Central memory CD8-positive, alpha-beta T cell (primary cell): ENCODE data around the gene HOXD9.

Experiments used
- ATAC-seq: fragments of 150-1000 bp; cut with Tn5 transposase; replicated peaks from 2 replicates; pipeline ENCODE4 v1.10.0; 2022; ENCODE audit warnings: mild to moderate bottlenecking, moderate FRiP score, moderate number of reproducible peaks; ENCODE audit not compliant: poor library complexity, severe bottlenecking; ENCODE audit errors: extremely low read depth
- DNase-seq, 2 donors: peaks; one replicate each; pipeline ENCODE4 v3.0.0; 2021; ENCODE audit warnings: low spot score in 2 of 2
- H3K27ac Mint-ChIP-seq: one replicate; pipeline ENCODE4 v1.8.0; 2022; ENCODE audit warnings: low read depth, mild to moderate bottlenecking, moderate library complexity, mixed read lengths
- H3K27me3 Mint-ChIP-seq: one replicate; pipeline ENCODE4 v1.8.0; 2022; ENCODE audit warnings: mixed read lengths
- H3K36me3 Mint-ChIP-seq: one replicate; pipeline ENCODE4 v1.8.0; 2022; ENCODE audit warnings: mild to moderate bottlenecking, moderate library complexity, mixed read lengths; ENCODE audit not compliant: insufficient read depth
- H3K4me1 Mint-ChIP-seq: one replicate; pipeline ENCODE4 v1.8.0; 2022; ENCODE audit warnings: mixed read lengths
- H3K4me3 Mint-ChIP-seq: one replicate; pipeline ENCODE4 v1.8.0; 2022; ENCODE audit warnings: mild to moderate bottlenecking, moderate library complexity, mixed read lengths
- H3K9me3 Mint-ChIP-seq: one replicate; pipeline ENCODE4 v1.8.0; 2022; ENCODE audit warnings: mixed read lengths

HOXD9 gene

GRCh38 chr2:176098366-176099158, 24.0 kb upstream of the HOXD9 start:
- Mint-ChIP-seq H3K4me3 (peak overlapping the region; percentile 75), H3K36me3 (peaks cover 17% of the 10 kb centered on the region), H3K27ac (no peak overlapping the region), H3K27me3 (peaks cover 100% of the 10 kb centered on the region), H3K4me1 (peaks cover 21% of the 10 kb centered on the region), H3K9me3 (no peaks in the 10 kb centered on the region)
- no peak for DNase-seq
- ATAC-seq, result no peak

- ATAC-seq (no peak), DNase-seq (no peak)
- no peaks in the 10 kb centered on the region for H3K9me3 Mint-ChIP-seq
- no peak overlapping the region for H3K4me3 Mint-ChIP-seq
- H3K4me1 Mint-ChIP-seq, result peaks cover 16% of the 10 kb centered on the region
- H3K27ac Mint-ChIP-seq, result no peak overlapping the region
- peaks cover 16% of the 10 kb centered on the region for H3K36me3 Mint-ChIP-seq
- peaks cover 100% of the 10 kb centered on the region for H3K27me3 Mint-ChIP-seq
Measured at GRCh38 chr2:176099159-176099727, 23.3 kb upstream of the HOXD9 start.

GRCh38 chr2:176099728-176100546, 22.6 kb upstream of the HOXD9 start, which contains the start of gene HOXD12:
Gene HOXD12, plus strand, starts transcription at chr2:176099795. Its CDS starts 7 bp downstream, at chr2:176099802.
- ATAC-seq (no peak), DNase-seq (no peak)
- H3K36me3 Mint-ChIP-seq, result peaks cover 18% of the 10 kb centered on the region
- H3K27me3 Mint-ChIP-seq, result peaks cover 100% of the 10 kb centered on the region
- no peaks in the 10 kb centered on the region for H3K9me3 Mint-ChIP-seq
- H3K4me1 Mint-ChIP-seq, result peaks cover 20% of the 10 kb centered on the region
- peak within 1 kb of the TSS; percentile 75 for H3K4me3 Mint-ChIP-seq
- H3K27ac Mint-ChIP-seq, result no peak within 1 kb of the TSS

- H3K4me1 Mint-ChIP-seq, result peaks cover 22% of the 10 kb centered on the region
- no peak overlapping the region for H3K27ac Mint-ChIP-seq
- no peak for ATAC-seq
- no peak overlapping the region for H3K4me3 Mint-ChIP-seq
- peaks cover 20% of the 10 kb centered on the region for H3K36me3 Mint-ChIP-seq
- no peaks in the 10 kb centered on the region for H3K9me3 Mint-ChIP-seq
- peaks cover 100% of the 10 kb centered on the region for H3K27me3 Mint-ChIP-seq
- DNase-seq, result no peak
Measured at GRCh38 chr2:176100547-176101140, 21.9 kb upstream of the HOXD9 start.

- H3K27me3 Mint-ChIP-seq, result peaks cover 100% of the 10 kb centered on the region
- ATAC-seq, result no peak
- peaks cover 5% of the 10 kb centered on the region for H3K9me3 Mint-ChIP-seq
- peaks cover 27% of the 10 kb centered on the region for H3K4me1 Mint-ChIP-seq
- H3K4me3 Mint-ChIP-seq, result no peak overlapping the region
- DNase-seq, result no peak
- no peak overlapping the region for H3K27ac Mint-ChIP-seq
- H3K36me3 Mint-ChIP-seq, result peaks cover 26% of the 10 kb centered on the region
Measured at GRCh38 chr2:176101216-176101830, 21.2 kb upstream of the HOXD9 start.

GRCh38 chr2:176101842-176102241, 20.7 kb upstream of the HOXD9 start:
- ATAC-seq, result no peak
- Mint-ChIP-seq H3K4me3 (no peak overlapping the region), H3K27ac (no peak overlapping the region), H3K27me3 (peaks cover 100% of the 10 kb centered on the region), H3K9me3 (peaks cover 6% of the 10 kb centered on the region), H3K4me1 (peaks cover 24% of the 10 kb centered on the region), H3K36me3 (peaks cover 29% of the 10 kb centered on the region)
- DNase-seq, result no peak

- Mint-ChIP-seq H3K4me1 (peaks cover 19% of the 10 kb centered on the region), H3K4me3 (no peak overlapping the region), H3K36me3 (peaks cover 26% of the 10 kb centered on the region), H3K9me3 (peaks cover 6% of the 10 kb centered on the region), H3K27ac (no peak overlapping the region), H3K27me3 (peaks cover 94% of the 10 kb centered on the region)
- DNase-seq, result no peak
- no peak for ATAC-seq
Measured at GRCh38 chr2:176102309-176102866, 20.1 kb upstream of the HOXD9 start.

- H3K36me3 Mint-ChIP-seq, result peaks cover 24% of the 10 kb centered on the region
- no peak overlapping the region for H3K27ac Mint-ChIP-seq
- DNase-seq (no peak), ATAC-seq (no peak)
- H3K4me1 Mint-ChIP-seq, result peaks cover 13% of the 10 kb centered on the region
- no peak overlapping the region for H3K4me3 Mint-ChIP-seq
- peaks cover 6% of the 10 kb centered on the region for H3K9me3 Mint-ChIP-seq
- peaks cover 86% of the 10 kb centered on the region for H3K27me3 Mint-ChIP-seq
Measured at GRCh38 chr2:176103194-176103593, 19.3 kb upstream of the HOXD9 start.

- ATAC-seq (no peak), DNase-seq (no peak)
- Mint-ChIP-seq H3K36me3 (peaks cover 22% of the 10 kb centered on the region), H3K4me3 (no peak overlapping the region), H3K4me1 (peaks cover 13% of the 10 kb centered on the region), H3K27ac (no peak overlapping the region), H3K9me3 (peaks cover 6% of the 10 kb centered on the region), H3K27me3 (peaks cover 86% of the 10 kb centered on the region)
Measured at GRCh38 chr2:176103742-176104315, 18.7 kb upstream of the HOXD9 start.

- H3K4me3 Mint-ChIP-seq, result no peak overlapping the region
- H3K27me3 Mint-ChIP-seq, result peaks cover 86% of the 10 kb centered on the region
- H3K27ac Mint-ChIP-seq, result no peak overlapping the region
- peaks cover 21% of the 10 kb centered on the region for H3K36me3 Mint-ChIP-seq
- no peak for ATAC-seq
- peaks cover 13% of the 10 kb centered on the region for H3K4me1 Mint-ChIP-seq
- DNase-seq, result no peak
- H3K9me3 Mint-ChIP-seq, result peaks cover 6% of the 10 kb centered on the region
Measured at GRCh38 chr2:176104316-176105077, 18.0 kb upstream of the HOXD9 start.

- Mint-ChIP-seq H3K4me3 (no peak overlapping the region), H3K36me3 (peaks cover 23% of the 10 kb centered on the region), H3K27ac (peak overlapping the region; percentile 70)
Measured at GRCh38 chr2:176105078-176105729, 17.3 kb upstream of the HOXD9 start.

More at GRCh38 chr2:176105078-176105729, 17.3 kb upstream of the HOXD9 start:
- Mint-ChIP-seq H3K4me1 (peaks cover 13% of the 10 kb centered on the region), H3K27me3 (peaks cover 86% of the 10 kb centered on the region), H3K9me3 (peaks cover 6% of the 10 kb centered on the region)
- ATAC-seq (no peak), DNase-seq (no peak)
